Measurements from ENCODE around the gene ATN1. TPM values are rescaled to one million over a fixed set of nuclear protein-coding genes. Genes with fewer than 3 reads are reported as not detected.

The ATN1 gene
- total RNA-seq, 1 donor, result 16.4 TPM

- no peak for TF ChIP-seq CTCF (IDR thresholded peaks at IDR 0.05; ENCODE audit: insufficient read depth, low read depth, low read length)
- DNase-seq (ENCODE audit: low read depth), result peak; percentile 46
Measured at GRCh38 chr12:6934110-6934509, 6.4 kb downstream of the ATN1 start.

GRCh38 chr12:6935371-6936193 is 7.8 kb downstream of the ATN1 start:
- TF ChIP-seq CTCF (IDR thresholded peaks at IDR 0.05; ENCODE audit: insufficient read depth, low read depth, low read length), result no peak
- DNase-seq (ENCODE audit: low read depth), result no peak

More at GRCh38 chr12:6934110-6934509, 6.4 kb downstream of the ATN1 start:
- no peak overlapping the region for H3K4me3 ChIP-seq (ENCODE audit: low read depth, low read length)

GRCh38 chr12:6936194-6936635 is 8.5 kb downstream of the ATN1 start:
- no peak for TF ChIP-seq CTCF (IDR thresholded peaks at IDR 0.05; ENCODE audit: insufficient read depth, low read depth, low read length)
- no peak overlapping the region for H3K4me3 ChIP-seq (ENCODE audit: low read depth, low read length)
- no peak for DNase-seq (ENCODE audit: low read depth)

More at GRCh38 chr12:6935371-6936193, 7.8 kb downstream of the ATN1 start:
- H3K4me3 ChIP-seq (ENCODE audit: low read depth, low read length), result no peak overlapping the region

- H3K4me3 ChIP-seq (ENCODE audit: low read depth, low read length), result no peak overlapping the region
- TF ChIP-seq CTCF (IDR thresholded peaks at IDR 0.05; ENCODE audit: insufficient read depth, low read depth, low read length), result no peak
- no peak for DNase-seq (ENCODE audit: low read depth)
Measured at GRCh38 chr12:6936636-6937480, 9.1 kb downstream of the ATN1 start.

GRCh38 chr12:6937481-6938352 is 10.0 kb downstream of the ATN1 start:
- peak; percentile 90 for DNase-seq (ENCODE audit: low read depth)
- peak; percentile 82 for TF ChIP-seq CTCF (IDR thresholded peaks at IDR 0.05; ENCODE audit: insufficient read depth, low read depth, low read length)
- H3K4me3 ChIP-seq (ENCODE audit: low read depth, low read length), result peak overlapping the region; percentile 59
